ENCODE measurements around the gene STX2.

- TF ChIP-seq CTCF (IDR thresholded peaks at IDR 0.05) = no peak
- no peak for TF ChIP-seq POLR2AphosphoS5 (IDR thresholded peaks at IDR 0.05; ENCODE audit: insufficient read depth in 1 of 2, low read depth in 1 of 2)
- TF ChIP-seq POLR2A (IDR thresholded peaks at IDR 0.05) = no peak
These were observed 46.1 kb downstream of the STX2 start for GRCh38 chr12:130792821-130793553.
